ENCODE data around the gene TBC1D22B. TPM values are rescaled to one million over a fixed set of nuclear protein-coding genes. Genes with fewer than 3 reads are reported as not detected.

TBC1D22B gene
- total RNA-seq, 2 experiments from 2014 or later = 8.0 to 12.3 TPM

GRCh38 chr6:37232430-37233017 is 25.0 kb upstream of the TBC1D22B start:
- TF ChIP-seq CTCF (conservative IDR thresholded peaks at IDR 0.05; ENCODE audit: low read length) = no peak
- no peaks in the 10 kb centered on the region for H4K20me1 ChIP-seq (ENCODE audit: insufficient read depth, low read length)
- BruUV-seq (replicated peaks) = no TSS peak
- H3K9me3 ChIP-seq (ENCODE audit: low read length) = no peaks in the 10 kb centered on the region
- no peaks in the 10 kb centered on the region for H3K79me2 ChIP-seq (ENCODE audit: insufficient read depth, low read depth, low read length)
- CTCF ChIA-PET (ENCODE audit: unreplicated experiment) = no interaction called here
- no peak overlapping the region for H3K4me3 ChIP-seq (ENCODE audit: low read depth, low read length, poor library complexity, severe bottlenecking)
- no peak overlapping the region for H2AFZ ChIP-seq (ENCODE audit: low read length)
- no peaks in the 10 kb centered on the region for H3K4me1 ChIP-seq (ENCODE audit: insufficient read depth, low read length, poor library complexity, severe bottlenecking)
- intact Hi-C loops (cut with micrococcal nuclease; ENCODE audit: unreplicated experiment) = no loop called here
- no peak overlapping the region for H3K27ac ChIP-seq (ENCODE audit: low read depth, low read length, poor library complexity, severe bottlenecking)
- no peaks in the 10 kb centered on the region for H3K36me3 ChIP-seq (ENCODE audit: insufficient read depth, low read length)
- H3K4me2 ChIP-seq (ENCODE audit: low read length) = no peak overlapping the region
- no peak for DNase-seq (ENCODE audit: low spot score)
- POLR2A ChIA-PET = no interaction called here
- no peaks in the 10 kb centered on the region for H3K9me2 ChIP-seq (ENCODE audit: insufficient read depth, low read length)

- Histone ChIP-seq H2AFZ (ENCODE audit: low read length) (no peak overlapping the region), H3K4me2 (ENCODE audit: low read length) (no peak overlapping the region), H3K27ac (ENCODE audit: low read depth, low read length, poor library complexity, severe bottlenecking) (no peak overlapping the region), H3K9me2 (ENCODE audit: insufficient read depth, low read length) (no peaks in the 10 kb centered on the region), H3K9me3 (ENCODE audit: low read length) (no peaks in the 10 kb centered on the region), H3K4me3 (ENCODE audit: low read depth, low read length, poor library complexity, severe bottlenecking) (no peak overlapping the region), H4K20me1 (ENCODE audit: insufficient read depth, low read length) (no peaks in the 10 kb centered on the region), H3K79me2 (ENCODE audit: insufficient read depth, low read depth, low read length) (no peaks in the 10 kb centered on the region), H3K36me3 (ENCODE audit: insufficient read depth, low read length) (no peaks in the 10 kb centered on the region), H3K4me1 (ENCODE audit: insufficient read depth, low read length, poor library complexity, severe bottlenecking) (no peaks in the 10 kb centered on the region)
- POLR2A ChIA-PET = no interaction called here
- TF ChIP-seq EZH2phosphoT487 (IDR thresholded peaks at IDR 0.05; ENCODE audit: borderline replicate concordance, low read depth, low read length) = no peak
- no peak for TF ChIP-seq CTCF (conservative IDR thresholded peaks at IDR 0.05; ENCODE audit: low read length)
- DNase-seq (ENCODE audit: low spot score) = no peak
- CTCF ChIA-PET (ENCODE audit: unreplicated experiment) = no interaction called here
- intact Hi-C loops (cut with micrococcal nuclease; ENCODE audit: unreplicated experiment) = no loop called here
- BruUV-seq (replicated peaks) = no TSS peak
Observed at GRCh38 chr6:37233541-37233940, 24.0 kb upstream of the TBC1D22B start.

- H2AFZ ChIP-seq (ENCODE audit: low read length) = no peak overlapping the region
- no TSS peak for BruUV-seq (replicated peaks)
- intact Hi-C loops (cut with micrococcal nuclease; ENCODE audit: unreplicated experiment) = no loop called here
Observed at GRCh38 chr6:37236921-37237320, 20.7 kb upstream of the TBC1D22B start.

More at GRCh38 chr6:37236921-37237320, 20.7 kb upstream of the TBC1D22B start:
- Histone ChIP-seq H3K9me2 (ENCODE audit: insufficient read depth, low read length) (no peaks in the 10 kb centered on the region), H3K4me1 (ENCODE audit: insufficient read depth, low read length, poor library complexity, severe bottlenecking) (no peaks in the 10 kb centered on the region), H3K36me3 (ENCODE audit: insufficient read depth, low read length) (no peaks in the 10 kb centered on the region), H4K20me1 (ENCODE audit: insufficient read depth, low read length) (no peaks in the 10 kb centered on the region), H3K4me2 (ENCODE audit: low read length) (no peak overlapping the region), H3K4me3 (ENCODE audit: low read depth, low read length, poor library complexity, severe bottlenecking) (no peak overlapping the region), H3K79me2 (ENCODE audit: insufficient read depth, low read depth, low read length) (no peaks in the 10 kb centered on the region), H3K27ac (ENCODE audit: low read depth, low read length, poor library complexity, severe bottlenecking) (no peak overlapping the region), H3K9me3 (ENCODE audit: low read length) (no peaks in the 10 kb centered on the region)
- CTCF ChIA-PET (ENCODE audit: unreplicated experiment) = no interaction called here
- TF ChIP-seq EZH2phosphoT487 (IDR thresholded peaks at IDR 0.05; ENCODE audit: borderline replicate concordance, low read depth, low read length) (no peak), CTCF (conservative IDR thresholded peaks at IDR 0.05; ENCODE audit: low read length) (no peak)
- POLR2A ChIA-PET = no interaction called here
- DNase-seq (ENCODE audit: low spot score) = no peak
